H9 (cell line): Measurements from ENCODE around the gene RALA. TPM values are rescaled to one million over a fixed set of nuclear protein-coding genes. Genes with fewer than 3 reads are reported as not detected.

Source experiments
- DNase-seq: peaks from one replicate; pipeline ENCODE4 v3.0.0-alpha.2; 2017
- H2AFZ ChIP-seq: one replicate; pipeline ENCODE4 v1.6.1; 2013; ENCODE audit warnings: mild to moderate bottlenecking, low read length, control low read depth, moderate library complexity
- H2AK5ac ChIP-seq: 2 replicates; pipeline ENCODE4 v1.6.1; 2013; ENCODE audit warnings: low read length, control low read depth, mixed read lengths; ENCODE audit not compliant: insufficient read length
- H2BK120ac ChIP-seq: one replicate; pipeline ENCODE4 v1.6.1; 2013; ENCODE audit warnings: low read depth, mild to moderate bottlenecking, low read length, control low read depth, inconsistent platforms; ENCODE audit not compliant: poor library complexity, severe bottlenecking
- H2BK12ac ChIP-seq: 2 replicates; pipeline ENCODE4 v1.6.1; 2013; ENCODE audit warnings: low read length, control low read depth, mixed read lengths, low read depth; ENCODE audit not compliant: insufficient read length
- H2BK15ac ChIP-seq: 2 replicates; pipeline ENCODE4 v1.6.1; 2013; ENCODE audit warnings: low read depth, low read length, control low read depth
- H2BK20ac ChIP-seq: one replicate; pipeline ENCODE4 v1.6.1; 2013; ENCODE audit warnings: low read depth, mild to moderate bottlenecking, low read length, control low read depth, inconsistent platforms; ENCODE audit not compliant: poor library complexity, severe bottlenecking
- H2BK5ac ChIP-seq: 2 replicates; pipeline ENCODE4 v1.6.1; 2013; ENCODE audit warnings: low read length, control low read depth, mixed read lengths; ENCODE audit not compliant: insufficient read length
- H3K14ac ChIP-seq: 2 replicates; pipeline ENCODE4 v1.6.1; 2013; ENCODE audit warnings: low read length, control low read depth; ENCODE audit not compliant: insufficient read depth
- H3K18ac ChIP-seq: 2 replicates; pipeline ENCODE4 v1.6.1; 2013; ENCODE audit warnings: low read depth, mild to moderate bottlenecking, mixed read lengths, low read length, control low read depth; ENCODE audit not compliant: insufficient read length
- H3K23ac ChIP-seq: 2 replicates; pipeline ENCODE4 v1.6.1; 2013; ENCODE audit warnings: low read length, control low read depth, mixed read lengths, low read depth; ENCODE audit not compliant: insufficient read length
- H3K23me2 ChIP-seq: 2 replicates; pipeline ENCODE4 v1.6.1; 2013; ENCODE audit warnings: low read depth, mild to moderate bottlenecking, mixed read lengths, low read length, control low read depth; ENCODE audit not compliant: insufficient read length, poor library complexity, severe bottlenecking
- H3K27ac ChIP-seq: 2 replicates; pipeline ENCODE4 v1.5.1; 2013; ENCODE audit warnings: low read length, control low read depth, mixed read lengths, low read depth; ENCODE audit not compliant: insufficient read length
- H3K27me3 ChIP-seq: 2 replicates; pipeline ENCODE4 v1.6.1; 2013; ENCODE audit warnings: low read length, control low read depth, inconsistent platforms; ENCODE audit not compliant: insufficient read depth
- H3K4ac ChIP-seq: 2 replicates; pipeline ENCODE4 v1.6.1; 2013; ENCODE audit warnings: low read depth, mild to moderate bottlenecking, control low read depth, inconsistent platforms, low read length, moderate library complexity
- H3K4me1 ChIP-seq: 2 replicates; pipeline ENCODE4 v1.6.1; 2013; ENCODE audit warnings: low read length, control low read depth, inconsistent platforms; ENCODE audit not compliant: insufficient read depth
- H3K4me2 ChIP-seq: 2 replicates; pipeline ENCODE4 v1.6.1; 2013; ENCODE audit warnings: low read length, control low read depth, mixed read lengths; ENCODE audit not compliant: insufficient read length, insufficient read depth
- H3K56ac ChIP-seq: 2 replicates; pipeline ENCODE4 v1.6.1; 2013; ENCODE audit warnings: low read depth, mild to moderate bottlenecking, mixed read lengths, low read length, control low read depth; ENCODE audit not compliant: insufficient read length
- H3K79me1 ChIP-seq: 2 replicates; pipeline ENCODE4 v1.6.1; 2013; ENCODE audit warnings: low read depth, mild to moderate bottlenecking, moderate library complexity, low read length, control low read depth, inconsistent platforms; ENCODE audit not compliant: insufficient read depth, poor library complexity, severe bottlenecking
- H3K79me2 ChIP-seq: 2 replicates; pipeline ENCODE4 v1.6.1; 2013; ENCODE audit warnings: low read length, control low read depth, inconsistent platforms; ENCODE audit not compliant: insufficient read depth
- H3K9ac ChIP-seq: 2 replicates; pipeline ENCODE4 v1.6.1; 2013; ENCODE audit warnings: low read length, control low read depth, mixed read lengths; ENCODE audit not compliant: insufficient read length; ENCODE audit errors: extremely low read depth
- H3K9me3 ChIP-seq: one replicate; pipeline ENCODE4 v1.6.1; 2013; ENCODE audit warnings: low read depth, low read length, inconsistent platforms; ENCODE audit not compliant: control insufficient read depth
- H3T11ph ChIP-seq: one replicate; pipeline ENCODE4 v1.6.1; 2013; ENCODE audit warnings: mild to moderate bottlenecking, low read length, control low read depth, inconsistent platforms
- H4K20me1 ChIP-seq: one replicate; pipeline ENCODE4 v1.6.1; 2013; ENCODE audit not compliant: control insufficient read depth, insufficient read length, insufficient read depth
- H4K5ac ChIP-seq: 2 replicates; pipeline ENCODE4 v1.6.1; 2013; ENCODE audit warnings: low read depth, mild to moderate bottlenecking, mixed read lengths, low read length, control low read depth; ENCODE audit not compliant: insufficient read length
- H4K8ac ChIP-seq: replicated peaks from 2 replicates; pipeline ENCODE4 v1.6.1; 2013; ENCODE audit warnings: low read length, control low read depth, mixed read lengths, low read depth; ENCODE audit not compliant: insufficient read length
- H4K91ac ChIP-seq: 2 replicates; pipeline ENCODE4 v1.6.1; 2013; ENCODE audit warnings: low read depth, mild to moderate bottlenecking, moderate library complexity, mixed read lengths, low read length, control low read depth; ENCODE audit not compliant: insufficient read length
- H3K27ac Mint-ChIP-seq, 3 experiments: 2 replicates in 2 of 3; 3 replicates in 1 of 3; pipeline ENCODE4 v1.8.0; 2020 to 2021; ENCODE audit warnings: mixed read lengths in 3 of 3, mild to moderate bottlenecking in 1 of 3, moderate library complexity in 1 of 3
- H3K27me3 Mint-ChIP-seq: 2 replicates; pipeline ENCODE4 v1.8.0; 2021; ENCODE audit warnings: low read depth, mild to moderate bottlenecking, moderate library complexity, mixed read lengths
- H3K36me3 Mint-ChIP-seq, 3 experiments: 2 replicates in 2 of 3; 3 replicates in 1 of 3; pipeline ENCODE4 v1.8.0; 2020 to 2021; ENCODE audit warnings: low read depth in 3 of 3, mixed read lengths in 3 of 3; ENCODE audit not compliant: insufficient read depth in 1 of 3
- H3K4me1 Mint-ChIP-seq, 2 experiments: 2 replicates each; pipeline ENCODE4 v1.8.0; 2020; ENCODE audit warnings: mixed read lengths in 2 of 2
- H3K4me3 Mint-ChIP-seq, 2 experiments: 2 replicates in 1 of 2; 3 replicates in 1 of 2; pipeline ENCODE4 v1.8.0; 2020 to 2021; ENCODE audit warnings: mild to moderate bottlenecking in 2 of 2, mixed read lengths in 2 of 2, moderate library complexity in 1 of 2
- H3K9me3 Mint-ChIP-seq, 2 experiments: 2 replicates in 1 of 2; 3 replicates in 1 of 2; pipeline ENCODE4 v1.8.0; 2020; ENCODE audit warnings: mild to moderate bottlenecking in 2 of 2, mixed read lengths in 2 of 2, moderate library complexity in 1 of 2
- WGBS: extraction: QIAGEN DNeasy Blood & Tissue Kit; methylation state at CpG from one replicate; pipeline ENCODE4 v1.1.7; 2013; ENCODE audit warnings: missing lambda C conversion rate, low lambda C conversion rate, mixed read lengths; ENCODE audit not compliant: insufficient read length; ENCODE audit errors: extremely low coverage; 5-methylcytosine and 5-hydroxymethylcytosine counted together
- total RNA-seq: library from RNA; stranded (reverse); gene quantifications from 2 replicates; pipeline ENCODE4 v1.2.1, GENCODE V29; 2021
- TF ChIP-seq, protein P1 (sequence below): fragments of 200-600 bp; sonication (generic); conservative IDR thresholded peaks from 3 replicates; pipeline ENCODE4 v1.8.0; 2021; ENCODE audit warnings: antibody characterized with exemption, mild to moderate bottlenecking

RALA gene
- total RNA-seq, 1 experiment from 2014 or later, result 57.5 TPM

- no peak overlapping the region for H4K5ac ChIP-seq
- H2AK5ac ChIP-seq, result no peak overlapping the region
- H2BK15ac ChIP-seq, result no peak overlapping the region
- H2BK20ac ChIP-seq, result no peak overlapping the region
- peaks cover 37 to 38% of the 10 kb centered on the region in 2 experiments for H3K4me1 Mint-ChIP-seq
- H3K18ac ChIP-seq, result no peak overlapping the region
- H3K9me3 ChIP-seq, result peaks cover 11% of the 10 kb centered on the region
- no peak overlapping the region for H3K4me3 Mint-ChIP-seq
- H3K14ac ChIP-seq, result no peak overlapping the region
- no peak overlapping the region for H2BK12ac ChIP-seq
- H3K79me2 ChIP-seq, result no peaks in the 10 kb centered on the region; the same call in 1 of the 2 replicates
- H2BK5ac ChIP-seq, result no peak overlapping the region
- no CpG with 5 or more reads among the region's 1 CpG for WGBS
- DNase-seq, result no peak
- no peak overlapping the region; a peak in 1 of 7 replicates for H3K27ac Mint-ChIP-seq
- H3K56ac ChIP-seq, result no peak overlapping the region
- H4K20me1 ChIP-seq, result no peaks in the 10 kb centered on the region
- no peaks in the 10 kb centered on the region for H3K79me1 ChIP-seq
- H3K4me2 ChIP-seq, result no peak overlapping the region
- no peak overlapping the region for H3T11ph ChIP-seq
- peaks cover 26 to 33% of the 10 kb centered on the region in 2 experiments for H3K9me3 Mint-ChIP-seq
- H4K8ac ChIP-seq, result no peak overlapping the region
- H3K27me3 ChIP-seq, result no peaks in the 10 kb centered on the region
- no peak overlapping the region for H2AFZ ChIP-seq
- TF ChIP-seq, protein P1, sequence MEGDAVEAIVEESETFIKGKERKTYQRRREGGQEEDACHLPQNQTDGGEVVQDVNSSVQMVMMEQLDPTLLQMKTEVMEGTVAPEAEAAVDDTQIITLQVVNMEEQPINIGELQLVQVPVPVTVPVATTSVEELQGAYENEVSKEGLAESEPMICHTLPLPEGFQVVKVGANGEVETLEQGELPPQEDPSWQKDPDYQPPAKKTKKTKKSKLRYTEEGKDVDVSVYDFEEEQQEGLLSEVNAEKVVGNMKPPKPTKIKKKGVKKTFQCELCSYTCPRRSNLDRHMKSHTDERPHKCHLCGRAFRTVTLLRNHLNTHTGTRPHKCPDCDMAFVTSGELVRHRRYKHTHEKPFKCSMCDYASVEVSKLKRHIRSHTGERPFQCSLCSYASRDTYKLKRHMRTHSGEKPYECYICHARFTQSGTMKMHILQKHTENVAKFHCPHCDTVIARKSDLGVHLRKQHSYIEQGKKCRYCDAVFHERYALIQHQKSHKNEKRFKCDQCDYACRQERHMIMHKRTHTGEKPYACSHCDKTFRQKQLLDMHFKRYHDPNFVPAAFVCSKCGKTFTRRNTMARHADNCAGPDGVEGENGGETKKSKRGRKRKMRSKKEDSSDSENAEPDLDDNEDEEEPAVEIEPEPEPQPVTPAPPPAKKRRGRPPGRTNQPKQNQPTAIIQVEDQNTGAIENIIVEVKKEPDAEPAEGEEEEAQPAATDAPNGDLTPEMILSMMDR, result no peak
- no peaks in the 10 kb centered on the region for H3K23me2 ChIP-seq
- H3K4me1 ChIP-seq, result no peaks in the 10 kb centered on the region; the same call in 1 of the 2 replicates
- no peak overlapping the region for H3K4ac ChIP-seq
- no peak overlapping the region for H4K91ac ChIP-seq
- H3K36me3 Mint-ChIP-seq, result peaks cover 33 to 40% (median 33%) of the 10 kb centered on the region in 3 experiments
- H2BK120ac ChIP-seq, result no peak overlapping the region
- no peak overlapping the region for H3K27ac ChIP-seq
- no peak overlapping the region for H3K9ac ChIP-seq
- H3K23ac ChIP-seq, result no peak overlapping the region
- no peaks in the 10 kb centered on the region; the same call in 1 of the 2 replicates for H3K27me3 Mint-ChIP-seq
Measured at GRCh38 chr7:39664057-39664456, 40.7 kb downstream of the RALA start.
